ENCODE measurements around the gene GLDN.
"Not testable (repeated sequence)": the region's sequence is repeated elsewhere in the genome, so short reads cannot be mapped to it uniquely, and the experiment has no call there.

The GLDN gene

GRCh38 chr15:51416129-51416528 is 74.7 kb downstream of the GLDN start:
- TF ChIP-seq JUND (IDR thresholded peaks at IDR 0.05; ENCODE audit: low read depth) = no peak
- DNase-seq (ENCODE audit: low read depth in 1 of 2, low spot score in 1 of 2) = no peak
- in situ Hi-C loops (cut with HindIII; ENCODE audit: low pct_unique_long_range_greater_than_20kb, low sequenced_read_pairs) = no loop called here

GRCh38 chr15:51423040-51423439 is 81.6 kb downstream of the GLDN start:
- in situ Hi-C loops (cut with HindIII; ENCODE audit: low pct_unique_long_range_greater_than_20kb, low sequenced_read_pairs); DNase-seq (ENCODE audit: low read depth in 1 of 2, low spot score in 1 of 2): not testable (repeated sequence)

GRCh38 chr15:51424780-51425179 is 83.3 kb downstream of the GLDN start:
- peak in 1 of 2 experiments; percentile 58 for DNase-seq (ENCODE audit: low read depth in 1 of 2, low spot score in 1 of 2)
- in situ Hi-C loops (cut with HindIII; ENCODE audit: low pct_unique_long_range_greater_than_20kb, low sequenced_read_pairs) = no loop called here
- no peak for TF ChIP-seq JUND (IDR thresholded peaks at IDR 0.05; ENCODE audit: low read depth)

GRCh38 chr15:51425517-51426040 is 84.1 kb downstream of the GLDN start:
- in situ Hi-C loops (cut with HindIII; ENCODE audit: low pct_unique_long_range_greater_than_20kb, low sequenced_read_pairs) = no loop called here
- peak in 1 of 2 experiments; percentile 42 for DNase-seq (ENCODE audit: low read depth in 1 of 2, low spot score in 1 of 2)
- no peak for TF ChIP-seq JUND (IDR thresholded peaks at IDR 0.05; ENCODE audit: low read depth)

GRCh38 chr15:51438526-51438925 is 97.1 kb downstream of the GLDN start:
- no peak for TF ChIP-seq JUND (IDR thresholded peaks at IDR 0.05; ENCODE audit: low read depth)
- in situ Hi-C loops (cut with HindIII; ENCODE audit: low pct_unique_long_range_greater_than_20kb, low sequenced_read_pairs) = no loop called here
- DNase-seq (ENCODE audit: low read depth in 1 of 2, low spot score in 1 of 2) = no peak

- no peak for TF ChIP-seq JUND (IDR thresholded peaks at IDR 0.05; ENCODE audit: low read depth)
- DNase-seq (ENCODE audit: low read depth in 1 of 2, low spot score in 1 of 2) = no peak
- in situ Hi-C loops (cut with HindIII; ENCODE audit: low pct_unique_long_range_greater_than_20kb, low sequenced_read_pairs) = no loop called here
Observed at GRCh38 chr15:51443282-51443914, 101.9 kb downstream of the GLDN start.

GRCh38 chr15:51444112-51444511 is 102.7 kb downstream of the GLDN start:
- no peak for TF ChIP-seq JUND (IDR thresholded peaks at IDR 0.05; ENCODE audit: low read depth)
- in situ Hi-C loops (cut with HindIII; ENCODE audit: low pct_unique_long_range_greater_than_20kb, low sequenced_read_pairs) = no loop called here
- DNase-seq (ENCODE audit: low read depth in 1 of 2, low spot score in 1 of 2) = no peak

- in situ Hi-C loops (cut with HindIII; ENCODE audit: low pct_unique_long_range_greater_than_20kb, low sequenced_read_pairs) = no loop called here
- no peak for TF ChIP-seq JUND (IDR thresholded peaks at IDR 0.05; ENCODE audit: low read depth)
- DNase-seq (ENCODE audit: low read depth in 1 of 2, low spot score in 1 of 2) = no peak
Observed at GRCh38 chr15:51444807-51445206, 103.4 kb downstream of the GLDN start.

GRCh38 chr15:51446029-51446744 is 104.7 kb downstream of the GLDN start:
- in situ Hi-C loops (cut with HindIII; ENCODE audit: low pct_unique_long_range_greater_than_20kb, low sequenced_read_pairs); DNase-seq (ENCODE audit: low read depth in 1 of 2, low spot score in 1 of 2): not testable (repeated sequence)

- DNase-seq (ENCODE audit: low read depth in 1 of 2, low spot score in 1 of 2) = no peak
- TF ChIP-seq JUND (IDR thresholded peaks at IDR 0.05; ENCODE audit: low read depth) = no peak
- in situ Hi-C loops (cut with HindIII; ENCODE audit: low pct_unique_long_range_greater_than_20kb, low sequenced_read_pairs) = no loop called here
Observed at GRCh38 chr15:51447855-51448621, 106.6 kb downstream of the GLDN start.

GRCh38 chr15:51448622-51449399 is 107.4 kb downstream of the GLDN start:
- no peak for DNase-seq (ENCODE audit: low read depth in 1 of 2, low spot score in 1 of 2)
- TF ChIP-seq JUND (IDR thresholded peaks at IDR 0.05; ENCODE audit: low read depth) = no peak
- in situ Hi-C loops (cut with HindIII; ENCODE audit: low pct_unique_long_range_greater_than_20kb, low sequenced_read_pairs) = no loop called here

GRCh38 chr15:51450001-51450400 is 108.5 kb downstream of the GLDN start:
- DNase-seq (ENCODE audit: low read depth in 1 of 2, low spot score in 1 of 2) = no peak
- in situ Hi-C loops (cut with HindIII; ENCODE audit: low pct_unique_long_range_greater_than_20kb, low sequenced_read_pairs) = no loop called here
- no peak for TF ChIP-seq JUND (IDR thresholded peaks at IDR 0.05; ENCODE audit: low read depth)

All from T47D (cell line).